ENCODE measurements around the gene L3MBTL4. TPM values are rescaled to one million over a fixed set of nuclear protein-coding genes. Genes with fewer than 3 reads are reported as not detected.

L3MBTL4 gene
- total RNA-seq, 1 experiment from 2014 or later: 1.4 TPM

- CTCF ChIA-PET: interaction anchor here (1.4 kb wide), 1 partner anchor 44 kb away, joined by 4 read pairs; no protein-coding TSS in a partner anchor
Observed at GRCh38 chr18:6357668-6358067, 57.0 kb downstream of the L3MBTL4 start.

GRCh38 chr18:6355789-6356589, 58.7 kb downstream of the L3MBTL4 start:
- Mint-ChIP-seq H3K4me1 (peaks cover 28% of the 10 kb centered on the region), H3K36me3 (no peaks in the 10 kb centered on the region), H3K9me3 (no peaks in the 10 kb centered on the region), H3K27me3 (ENCODE audit: low read depth) (peaks cover 2% of the 10 kb centered on the region; the same call in 1 of the 2 replicates), H3K27ac (no peak overlapping the region), H3K4me3 (no peak overlapping the region)
- DNase-seq (ENCODE audit: low spot score) (no peak), ATAC-seq (no peak)
- TF ChIP-seq ZNF396 (CRISPR knock-in tag; IDR thresholded peaks at IDR 0.05; ENCODE audit: borderline replicate concordance): no peak
- TF ChIP-seq PRRX2 (CRISPR knock-in tag; IDR thresholded peaks at IDR 0.05): no peak
- ChIA-PET CTCF (no interaction called here), POLR2A (no interaction called here)

More at GRCh38 chr18:6357668-6358067, 57.0 kb downstream of the L3MBTL4 start:
- Mint-ChIP-seq H3K9me3 (no peaks in the 10 kb centered on the region), H3K4me1 (peaks cover 31% of the 10 kb centered on the region), H3K27me3 (ENCODE audit: low read depth) (peaks cover 2% of the 10 kb centered on the region; the same call in 1 of the 2 replicates), H3K27ac (no peak overlapping the region), H3K36me3 (no peaks in the 10 kb centered on the region), H3K4me3 (peak overlapping the region; percentile 4; the same call in 1 of the 2 replicates)
- POLR2A ChIA-PET: no interaction called here
- no peak for ATAC-seq
- TF ChIP-seq RORB (CRISPR knock-in tag; IDR thresholded peaks at IDR 0.05) (no peak), ZNF232 (CRISPR knock-in tag; IDR thresholded peaks at IDR 0.05) (no peak), FOXP4 (CRISPR knock-in tag; IDR thresholded peaks at IDR 0.05) (no peak), ZNF219 (CRISPR knock-in tag; IDR thresholded peaks at IDR 0.05; ENCODE audit: borderline replicate concordance) (no peak), TP53 (CRISPR knock-in tag; IDR thresholded peaks at IDR 0.05) (no peak), ATF2 (CRISPR knock-in tag; IDR thresholded peaks at IDR 0.05; ENCODE audit: borderline replicate concordance, low read depth) (no peak), PRDM15 (CRISPR knock-in tag; IDR thresholded peaks at IDR 0.05) (no peak), SP1 (CRISPR knock-in tag; conservative IDR thresholded peaks at IDR 0.05) (no peak)
- no peak for DNase-seq (ENCODE audit: low spot score)

- ChIA-PET CTCF (no interaction called here), POLR2A (no interaction called here)
- no peaks in the 10 kb centered on the region for H3K27me3 Mint-ChIP-seq (ENCODE audit: low read depth)
- H3K27ac Mint-ChIP-seq: no peak overlapping the region; the same call in 1 of the 2 replicates
- ATAC-seq (no peak), DNase-seq (ENCODE audit: low spot score) (no peak)
- no peak overlapping the region for H3K4me3 Mint-ChIP-seq
- H3K4me1 Mint-ChIP-seq: peaks cover 20% of the 10 kb centered on the region
- H3K36me3 Mint-ChIP-seq: no peaks in the 10 kb centered on the region
- peaks cover 6% of the 10 kb centered on the region; the same call in 1 of the 2 replicates for H3K9me3 Mint-ChIP-seq
- TF ChIP-seq AFF4 (CRISPR knock-in tag; IDR thresholded peaks at IDR 0.05; ENCODE audit: borderline replicate concordance) (no peak), GRHL2 (CRISPR knock-in tag; IDR thresholded peaks at IDR 0.05; ENCODE audit: insufficient replicate concordance, severe bottlenecking) (no peak), ZNF138 (CRISPR knock-in tag; conservative IDR thresholded peaks at IDR 0.05) (no peak), FOXP1 (CRISPR knock-in tag; IDR thresholded peaks at IDR 0.05; ENCODE audit: borderline replicate concordance) (no peak), FOXP4 (CRISPR knock-in tag; IDR thresholded peaks at IDR 0.05) (no peak), ZNF423 (CRISPR knock-in tag; IDR thresholded peaks at IDR 0.05) (no peak), JUN (CRISPR knock-in tag; IDR thresholded peaks at IDR 0.05) (no peak), ELF4 (CRISPR knock-in tag; IDR thresholded peaks at IDR 0.05; ENCODE audit: low read depth) (no peak)
Observed at GRCh38 chr18:6352275-6352674, 62.4 kb downstream of the L3MBTL4 start.

Data from WTC11 (cell line).